Keratinocyte (primary cell): ENCODE data around the gene SNRPD1. TPM values are rescaled to one million over a fixed set of nuclear protein-coding genes. Genes with fewer than 3 reads are reported as not detected.
"Not testable (repeated sequence)": the region's sequence is repeated elsewhere in the genome, so short reads cannot be mapped to it uniquely, and the experiment has no call there.

Experiments used
- DNase-seq: peaks from one replicate; pipeline ENCODE4 v3.0.0-alpha.2; 2011; ENCODE audit warnings: low read depth, missing footprints, low spot score
- FAIRE-seq: peaks from 2 replicates; lab custom pipeline; 2011; peaks lifted over from hg19 to GRCh38; lab: Jason Lieb, UNC
- H2AFZ ChIP-seq: 2 replicates; pipeline ENCODE4 v1.6.0; 2012; ENCODE audit warnings: low read length, control low read depth, inconsistent platforms; ENCODE audit not compliant: control insufficient read depth
- H3K27ac ChIP-seq: 2 replicates; pipeline ENCODE4 v1.5.1; 2011; ENCODE audit warnings: low read length; ENCODE audit not compliant: control insufficient read depth, insufficient read depth
- H3K27me3 ChIP-seq: 3 replicates; pipeline ENCODE4 v1.6.0; 2011; ENCODE audit warnings: low read length; ENCODE audit not compliant: control insufficient read depth, insufficient read depth; ENCODE audit errors: extremely low read depth
- H3K36me3 ChIP-seq, 2 experiments: 2 replicates in 1 of 2; 3 replicates in 1 of 2; pipeline ENCODE4 v1.5.1; 2011; ENCODE audit warnings: low read length in 2 of 2, mild to moderate bottlenecking in 1 of 2; ENCODE audit not compliant: control insufficient read depth in 2 of 2, insufficient read depth in 2 of 2; ENCODE audit errors: extremely low read depth in 1 of 2
- H3K4me1 ChIP-seq: 3 replicates; pipeline ENCODE4 v1.5.1; 2011; ENCODE audit warnings: low read length; ENCODE audit not compliant: control insufficient read depth, insufficient read depth; ENCODE audit errors: extremely low read depth
- H3K4me2 ChIP-seq: 3 replicates; pipeline ENCODE4 v1.6.0; 2011; ENCODE audit warnings: low read depth, low read length; ENCODE audit not compliant: control insufficient read depth, insufficient read depth; ENCODE audit errors: extremely low read depth
- H3K4me3 ChIP-seq, 3 experiments: fragments of 200-600 bp in 1 of 3; sonication (generic) in 1 of 3; 2 replicates in 2 of 3; 3 replicates in 1 of 3; pipeline ENCODE4 v1.5.1; 2011 to 2016; ENCODE audit warnings: low read length in 3 of 3, mild to moderate bottlenecking in 3 of 3, control low read depth in 2 of 3, inconsistent platforms in 1 of 3, low read depth in 1 of 3, mixed read lengths in 1 of 3, mixed run types in 1 of 3, moderate library complexity in 1 of 3; ENCODE audit not compliant: control insufficient read depth in 2 of 3, insufficient read depth in 2 of 3; ENCODE audit errors: extremely low read depth in 1 of 3
- H3K79me2 ChIP-seq: 2 replicates; pipeline ENCODE4 v1.6.0; 2012; ENCODE audit warnings: low read length; ENCODE audit not compliant: control insufficient read depth, insufficient read depth
- H3K9ac ChIP-seq: 3 replicates; pipeline ENCODE4 v1.6.0; 2011; ENCODE audit warnings: low read length; ENCODE audit not compliant: control insufficient read depth, insufficient read depth; ENCODE audit errors: extremely low read depth
- H3K9me1 ChIP-seq: 3 replicates; pipeline ENCODE4 v1.6.0; 2011; ENCODE audit warnings: low read length; ENCODE audit not compliant: control insufficient read depth, insufficient read depth; ENCODE audit errors: extremely low read depth
- H3K9me3 ChIP-seq: 2 replicates; pipeline ENCODE4 v1.5.1; 2012; ENCODE audit warnings: low read depth, low read length; ENCODE audit not compliant: control insufficient read depth
- H4K20me1 ChIP-seq: 3 replicates; pipeline ENCODE4 v1.6.0; 2011; ENCODE audit warnings: low read length; ENCODE audit not compliant: control insufficient read depth, insufficient read depth; ENCODE audit errors: extremely low read depth
- EZH2 ChIP-seq: IDR thresholded peaks from one replicate; pipeline ENCODE4 v1.6.1; 2012; ENCODE audit warnings: inconsistent platforms, mild to moderate bottlenecking, low read length, moderate library complexity
- dilution Hi-C: fragments of 300-500 bp; cut with MboI; formaldehyde crosslinking; loops from one replicate; pipeline ENCODE4 v1.7.0; 2020; ENCODE audit warnings: low sequenced_read_pairs; ENCODE audit not compliant: extremely low pct_ligation_motif_present
- polyA plus RNA-seq, 5 experiments: library from polyadenylated mRNA; depleted of rRNA in 3 of 5; stranded (reverse) in 3 of 5; stranded (forward) in 1 of 5; unstranded in 1 of 5; fragments of >200 nt; gene quantifications; 1 replicate in 1 of 5; 2 replicates in 3 of 5; 3 replicates in 1 of 5; pipeline versions ENCODE4 v1.2.1 to v1.2.3, GENCODE V29; 2011 to 2012; ENCODE audit warnings: missing spikeins in 2 of 5, low read depth in 1 of 5, low replicate concordance in 1 of 5
- TF ChIP-seq, protein P1 (sequence below), 3 experiments: IDR thresholded peaks in 1 of 3; conservative IDR thresholded peaks in 1 of 3; optimal IDR thresholded peaks in 1 of 3; 2 replicates in 2 of 3; 3 replicates in 1 of 3; pipeline versions ENCODE3 to v1.5.1; 2011; ENCODE audit warnings: low read length in 3 of 3, mild to moderate bottlenecking in 3 of 3, moderate library complexity in 2 of 3, control low read depth in 1 of 3, inconsistent platforms in 1 of 3; ENCODE audit not compliant: insufficient read depth in 2 of 3; ENCODE audit errors: extremely low read depth in 1 of 3

The SNRPD1 gene
- polyA plus RNA-seq, 1 donor (not counting 4 experiments of a cell fraction or from before 2014, with no cell fraction given): 137 TPM

DNA sequence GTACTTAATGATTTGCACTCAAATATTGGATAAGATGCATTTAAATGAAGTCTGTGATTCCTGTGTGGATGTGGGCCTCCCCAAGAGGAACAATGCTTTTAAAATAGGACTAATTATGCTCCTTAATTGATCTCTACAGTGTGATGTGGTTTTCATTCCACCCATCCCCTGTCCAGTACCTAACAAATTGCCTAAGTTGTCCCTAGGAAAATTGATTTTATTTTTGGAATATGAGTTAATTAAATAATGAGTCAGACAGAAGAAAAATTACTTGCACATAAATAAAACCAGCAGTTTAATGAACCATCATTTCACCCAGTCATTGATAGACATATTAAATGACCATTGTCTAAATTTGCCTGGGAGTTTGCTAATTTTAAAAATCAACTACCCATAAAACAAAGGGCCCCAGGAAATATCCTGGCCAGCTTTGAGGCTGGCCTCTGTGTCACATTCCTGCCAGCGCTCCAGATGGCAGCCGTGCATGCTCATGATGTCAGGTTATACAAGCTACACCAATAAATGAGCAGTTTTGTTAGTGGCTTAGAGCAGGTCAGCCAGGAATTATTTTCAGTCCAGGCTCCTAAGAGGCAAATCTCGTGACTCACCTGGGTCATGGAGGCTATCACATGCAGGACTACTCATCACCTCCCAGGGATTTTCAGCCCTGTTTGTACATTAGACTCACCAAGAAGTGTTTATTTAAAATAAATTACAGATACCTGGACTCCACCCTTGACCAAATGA lies 60.6 kb downstream of the SNRPD1 start:
- no peaks in the 10 kb centered on the region for H3K9me1 ChIP-seq
- H3K27me3 ChIP-seq: no peaks in the 10 kb centered on the region
- H3K9ac ChIP-seq: no peak overlapping the region
- H3K79me2 ChIP-seq: no peaks in the 10 kb centered on the region
- dilution Hi-C loops: no loop called here
- H4K20me1 ChIP-seq: no peaks in the 10 kb centered on the region
- H3K36me3 ChIP-seq: no peaks in the 10 kb centered on the region
- no peak overlapping the region for H3K4me2 ChIP-seq
- no peak for TF ChIP-seq EZH2
- DNase-seq (peak; percentile 65), FAIRE-seq (peak; percentile 29)
- no peak overlapping the region for H3K4me3 ChIP-seq
- H3K9me3 ChIP-seq: no peaks in the 10 kb centered on the region
- peaks cover 37% of the 10 kb centered on the region for H3K4me1 ChIP-seq
- peak overlapping the region; percentile 68 for H3K27ac ChIP-seq
- no peak overlapping the region for H2AFZ ChIP-seq

DNA sequence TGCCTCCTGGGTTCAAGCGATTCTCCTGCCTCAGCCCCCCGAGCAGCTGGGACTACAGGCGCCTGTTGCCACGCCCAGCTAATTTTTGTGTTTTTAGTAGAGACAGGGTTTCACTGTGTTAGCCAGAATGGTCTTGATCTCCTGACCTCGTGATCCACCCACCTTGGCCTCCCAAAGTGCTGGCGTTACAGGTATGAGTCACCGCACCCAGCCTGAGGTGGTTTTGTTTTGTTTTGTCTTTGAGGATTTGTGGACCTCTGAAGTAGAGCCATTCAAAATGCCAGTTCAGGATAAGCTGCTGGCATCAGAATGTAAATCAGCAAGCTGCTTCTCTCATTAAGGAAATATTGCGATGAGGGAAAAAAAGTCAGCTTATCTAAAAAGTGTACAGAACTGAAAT lies 63.2 kb downstream of the SNRPD1 start:
- DNase-seq, H3K27ac ChIP-seq, H2AFZ ChIP-seq, H3K79me2 ChIP-seq, H3K9me3 ChIP-seq, H3K4me3 ChIP-seq, FAIRE-seq, dilution Hi-C loops, H3K4me2 ChIP-seq, H3K9ac ChIP-seq, H4K20me1 ChIP-seq, H3K27me3 ChIP-seq, H3K9me1 ChIP-seq, H3K36me3 ChIP-seq: not testable (repeated sequence)
- peaks cover 16% of the 10 kb centered on the region for H3K4me1 ChIP-seq

DNA sequence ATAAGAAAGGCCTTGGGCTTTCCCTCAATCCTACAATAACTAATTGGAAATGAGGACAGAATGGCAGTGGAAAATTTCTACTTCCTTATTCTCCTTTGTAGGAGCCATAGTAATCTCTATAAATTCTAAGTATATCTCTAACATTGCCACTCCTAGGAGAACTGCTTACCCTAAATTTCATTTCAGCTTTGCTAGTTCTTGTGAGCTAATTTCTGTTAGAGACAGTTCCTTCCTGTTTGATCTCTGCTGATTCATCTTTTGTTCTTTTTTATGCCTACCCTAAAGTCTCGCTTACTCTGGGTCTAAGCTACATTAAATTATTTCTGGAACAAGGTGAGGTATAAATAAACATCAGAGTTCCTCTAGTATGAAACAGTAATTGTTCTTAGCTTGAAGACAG lies 66.7 kb downstream of the SNRPD1 start:
- DNase-seq: no peak
- Histone ChIP-seq H3K36me3 (peaks cover 0 to 8% of the 10 kb centered on the region in 2 experiments), H3K4me1 (peaks cover 8% of the 10 kb centered on the region), H3K4me3 (no peak overlapping the region), H3K27ac (no peak overlapping the region), H2AFZ (peak overlapping the region; percentile 16), H3K27me3 (no peaks in the 10 kb centered on the region), H4K20me1 (no peaks in the 10 kb centered on the region), H3K9me1 (no peaks in the 10 kb centered on the region), H3K4me2 (no peak overlapping the region), H3K9ac (no peak overlapping the region), H3K79me2 (no peaks in the 10 kb centered on the region), H3K9me3 (no peaks in the 10 kb centered on the region)
- dilution Hi-C loops: no loop called here
- FAIRE-seq: no peak
- TF ChIP-seq, protein P1, sequence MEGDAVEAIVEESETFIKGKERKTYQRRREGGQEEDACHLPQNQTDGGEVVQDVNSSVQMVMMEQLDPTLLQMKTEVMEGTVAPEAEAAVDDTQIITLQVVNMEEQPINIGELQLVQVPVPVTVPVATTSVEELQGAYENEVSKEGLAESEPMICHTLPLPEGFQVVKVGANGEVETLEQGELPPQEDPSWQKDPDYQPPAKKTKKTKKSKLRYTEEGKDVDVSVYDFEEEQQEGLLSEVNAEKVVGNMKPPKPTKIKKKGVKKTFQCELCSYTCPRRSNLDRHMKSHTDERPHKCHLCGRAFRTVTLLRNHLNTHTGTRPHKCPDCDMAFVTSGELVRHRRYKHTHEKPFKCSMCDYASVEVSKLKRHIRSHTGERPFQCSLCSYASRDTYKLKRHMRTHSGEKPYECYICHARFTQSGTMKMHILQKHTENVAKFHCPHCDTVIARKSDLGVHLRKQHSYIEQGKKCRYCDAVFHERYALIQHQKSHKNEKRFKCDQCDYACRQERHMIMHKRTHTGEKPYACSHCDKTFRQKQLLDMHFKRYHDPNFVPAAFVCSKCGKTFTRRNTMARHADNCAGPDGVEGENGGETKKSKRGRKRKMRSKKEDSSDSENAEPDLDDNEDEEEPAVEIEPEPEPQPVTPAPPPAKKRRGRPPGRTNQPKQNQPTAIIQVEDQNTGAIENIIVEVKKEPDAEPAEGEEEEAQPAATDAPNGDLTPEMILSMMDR (optimal IDR thresholded peaks at IDR 0.05 in 1 of 3, IDR thresholded peaks at IDR 0.05 in 1 of 3, conservative IDR thresholded peaks at IDR 0.05 in 1 of 3; ENCODE audit: extremely low read depth in 1 of 3, insufficient read depth in 2 of 3, low read length in 3 of 3): no peak
- TF ChIP-seq EZH2: no peak
